ENCODE results near the gene LRBA. TPM values are rescaled to one million over a fixed set of nuclear protein-coding genes. Genes with fewer than 3 reads are reported as not detected.

Gene LRBA
- total and polyA plus RNA-seq, 2 of the 4 experiments (the other 2 are of a cell fraction), result 10.2 to 51.6 TPM

- in situ Hi-C loops (cut with MboI; ENCODE audit: low sequenced_read_pairs), result loop anchor here (10.0 kb wide), 1 partner anchor 201 kb away; no protein-coding TSS in a partner anchor
Observed at GRCh38 chr4:150215601-150216000, 799.5 kb downstream of the LRBA start.

More at GRCh38 chr4:150215601-150216000, 799.5 kb downstream of the LRBA start:
- DNase-seq (no peak), ATAC-seq (ENCODE audit: low read depth) (no peak)
- Histone ChIP-seq H2AK9ac (replicated peaks; ENCODE audit: low read depth, low read length, poor library complexity) (no peak overlapping the region), H3K18ac (ENCODE audit: low read depth, low read length) (peak overlapping the region; percentile 63; the same call in 1 of the 2 replicates), H4K8ac (ENCODE audit: low read depth in 2 of 2, low read length in 2 of 2) (0 out of 4 replicates have a peak overlapping the region, but pooled peaks of 1 of the 2 experiments have one; percentile 29), H3K9me3 (ENCODE audit: control insufficient read depth, insufficient read depth, low read length) (no peaks in the 10 kb centered on the region), H4K91ac (ENCODE audit: insufficient read depth, low read depth, low read length) (peak overlapping the region; percentile 73), H3K9ac (ENCODE audit: low read depth, low read length) (no peak overlapping the region), H2AK5ac (ENCODE audit: low read depth, low read length) (no peak overlapping the region), H2BK5ac (ENCODE audit: low read depth, low read length, poor library complexity, severe bottlenecking) (peak overlapping the region; percentile 65), H3K27me3 (ENCODE audit: control insufficient read depth, insufficient read depth, low read length) (no peaks in the 10 kb centered on the region), H3K4ac (ENCODE audit: low read depth, low read length) (peak overlapping the region; percentile 20), H3K4me2 (ENCODE audit: low read depth, low read length) (no peak overlapping the region), H4K20me1 (ENCODE audit: insufficient read depth, low read length) (no peaks in the 10 kb centered on the region), H3K23ac (ENCODE audit: low read depth, low read length) (no peak overlapping the region), H3K4me1 (ENCODE audit: control insufficient read depth, insufficient read depth, low read length) (peaks cover 11% of the 10 kb centered on the region), H3K4me3 (ENCODE audit: insufficient read depth, low read depth, low read length) (no peak overlapping the region), H4K5ac (ENCODE audit: low read depth, low read length) (peak overlapping the region; percentile 35; the same call in 1 of the 2 replicates), H3K27ac (ENCODE audit: insufficient read depth, low read length) (no peak overlapping the region), H2BK20ac (ENCODE audit: low read depth, low read length) (no peak overlapping the region), H3K14ac (replicated peaks; ENCODE audit: low read depth, low read length) (no peak overlapping the region), H3K56ac (ENCODE audit: extremely low read depth, insufficient read depth, low read length) (no peak overlapping the region), H2AFZ (replicated peaks; ENCODE audit: low read length, poor library complexity) (no peak overlapping the region), H3K36me3 (ENCODE audit: control insufficient read depth, insufficient read depth, low read length) (no peaks in the 10 kb centered on the region), H3K79me1 (ENCODE audit: low read depth in 1 of 2, low read length in 2 of 2) (peaks cover 21 to 31% of the 10 kb centered on the region in 2 experiments), H2BK120ac (ENCODE audit: low read depth, low read length) (no peak overlapping the region), H2BK15ac (ENCODE audit: low read depth, low read length) (no peak overlapping the region), H3K9me1 (ENCODE audit: insufficient read depth, low read length) (peaks cover 11% of the 10 kb centered on the region)
- TF ChIP-seq ELK1 (IDR thresholded peaks at IDR 0.05; ENCODE audit: borderline replicate concordance, low read depth, low read length) (no peak), RCOR1 (IDR thresholded peaks at IDR 0.05; ENCODE audit: insufficient replicate concordance, low read length) (no peak), POLR2A (IDR thresholded peaks at IDR 0.05; ENCODE audit: low read depth, low read length) (no peak), BHLHE40 (IDR thresholded peaks at IDR 0.05; ENCODE audit: low read depth, low read length) (no peak), CTCF (conservative IDR thresholded peaks at IDR 0.05; ENCODE audit: low read depth, low read length) (no peak), NFE2L2 (IDR thresholded peaks at IDR 0.05; ENCODE audit: low read depth, low read length) (no peak), MAFK (IDR thresholded peaks at IDR 0.05; ENCODE audit: low read depth, low read length) (no peak), RAD21 (IDR thresholded peaks at IDR 0.05; ENCODE audit: low read length) (no peak), MAZ (IDR thresholded peaks at IDR 0.05; ENCODE audit: borderline replicate concordance, low read depth, low read length) (no peak), RFX5 (IDR thresholded peaks at IDR 0.05; ENCODE audit: low read depth, low read length) (no peak), USF2 (IDR thresholded peaks at IDR 0.05; ENCODE audit: low read depth, low read length) (no peak), FOS (IDR thresholded peaks at IDR 0.05; ENCODE audit: low read depth, low read length) (no peak), SMC3 (IDR thresholded peaks at IDR 0.05; ENCODE audit: low read depth, low read length) (no peak), CHD1 (IDR thresholded peaks at IDR 0.05; ENCODE audit: low read depth, low read length) (no peak), MXI1 (IDR thresholded peaks at IDR 0.05; ENCODE audit: borderline replicate concordance, low read depth, low read length) (no peak), CEBPB (IDR thresholded peaks at IDR 0.05; ENCODE audit: low read depth, low read length) (no peak)
- intact Hi-C loops (cut with micrococcal nuclease) (no loop called here), dilution Hi-C loops (cut with HindIII; ENCODE audit: low sequenced_read_pairs, unreplicated experiment) (no loop called here)
- CTCF ChIA-PET, result interaction anchor here (0.6 to 1.0 kb wide), 2 partner anchors 27 to 174 kb away, joined by 4 read pairs; no protein-coding TSS in a partner anchor
- POLR2A ChIA-PET (ENCODE audit: unreplicated experiment), result no interaction called here
- no CpG with 5 or more reads among the region's 3 CpGs for WGBS, 2 experiments (ENCODE audit: extremely low coverage in 2 of 2, insufficient read length in 1 of 2)
- no TSS peak for BruUV-seq (replicated peaks)
